ENCODE results near the gene SMG9.

GRCh38 chr19:43754253-43754502, 584 bp downstream of the SMG9 start:
- TF ChIP-seq CTCF (IDR thresholded peaks at IDR 0.05; ENCODE audit: low read depth, low read length, poor library complexity, severe bottlenecking) (no peak), EZH2phosphoT487 (IDR thresholded peaks at IDR 0.05; ENCODE audit: borderline replicate concordance, low read length) (no peak)
